OCI-LY7 (cell line): ENCODE data around the gene SYT7.

Source experiments
- CTCF ChIP-seq: fragments of 200-600 bp; sonication (generic); conservative IDR thresholded peaks from 2 replicates; pipeline ENCODE4 v1.5.1; 2014; ENCODE audit warnings: mild to moderate bottlenecking, antibody characterized with exemption, low read length, moderate library complexity, mixed read lengths
- EZH2phosphoT487 ChIP-seq: fragments of 200-600 bp; sonication (generic); IDR thresholded peaks from 2 replicates; pipeline ENCODE4 v1.6.1; 2018; ENCODE audit warnings: low read depth, borderline replicate concordance, mild to moderate bottlenecking, mixed run types, antibody characterized with exemption, low read length, moderate library complexity, mixed read lengths

GRCh38 chr11:61533401-61533800 lies 47.5 kb downstream of the SYT7 start:
- TF ChIP-seq CTCF (no peak), EZH2phosphoT487 (no peak)
